Hepatocyte (in vitro differentiated cells): ENCODE results near the gene PHF2.

Experiments used
- EZH2phosphoT487 ChIP-seq: fragments of 200-600 bp; sonication (generic); IDR thresholded peaks from one replicate; pipeline ENCODE4 v1.6.1; 2018; ENCODE audit warnings: antibody characterized with exemption, mild to moderate bottlenecking, low read depth, moderate library complexity; ENCODE audit not compliant: unreplicated experiment, severe bottlenecking
- TF ChIP-seq, protein P1 (sequence below): fragments of 200-600 bp; sonication (generic); IDR thresholded peaks from 2 replicates; pipeline ENCODE4 v1.5.1; 2016; ENCODE audit warnings: antibody characterized with exemption, mild to moderate bottlenecking; ENCODE audit not compliant: poor library complexity

DNA sequence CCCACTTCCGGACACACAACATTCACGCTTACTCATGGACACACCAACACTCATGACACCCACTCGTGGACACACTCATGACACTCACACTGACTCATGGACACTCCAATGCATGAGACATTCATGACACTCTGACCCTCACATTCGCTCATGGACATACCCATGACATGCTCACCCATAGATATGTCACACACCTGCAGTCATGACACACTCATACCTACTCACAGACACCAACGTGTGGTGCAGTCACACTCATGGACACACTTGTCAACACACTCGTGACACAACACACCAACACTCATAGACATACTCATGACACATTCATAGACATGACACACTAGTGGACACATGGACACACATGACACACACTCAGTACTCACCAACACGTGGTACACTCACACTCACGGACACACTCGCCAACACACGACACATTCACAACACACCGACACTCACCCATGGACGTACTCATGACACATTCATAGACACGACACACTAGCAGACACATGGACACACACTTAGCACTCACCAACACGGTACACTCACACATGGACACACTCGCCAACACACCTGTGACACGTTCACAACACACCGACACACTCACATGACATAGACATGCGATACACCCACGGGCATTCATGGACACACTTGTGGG lies 73.4 kb downstream of the PHF2 start:
- TF ChIP-seq, protein P1, sequence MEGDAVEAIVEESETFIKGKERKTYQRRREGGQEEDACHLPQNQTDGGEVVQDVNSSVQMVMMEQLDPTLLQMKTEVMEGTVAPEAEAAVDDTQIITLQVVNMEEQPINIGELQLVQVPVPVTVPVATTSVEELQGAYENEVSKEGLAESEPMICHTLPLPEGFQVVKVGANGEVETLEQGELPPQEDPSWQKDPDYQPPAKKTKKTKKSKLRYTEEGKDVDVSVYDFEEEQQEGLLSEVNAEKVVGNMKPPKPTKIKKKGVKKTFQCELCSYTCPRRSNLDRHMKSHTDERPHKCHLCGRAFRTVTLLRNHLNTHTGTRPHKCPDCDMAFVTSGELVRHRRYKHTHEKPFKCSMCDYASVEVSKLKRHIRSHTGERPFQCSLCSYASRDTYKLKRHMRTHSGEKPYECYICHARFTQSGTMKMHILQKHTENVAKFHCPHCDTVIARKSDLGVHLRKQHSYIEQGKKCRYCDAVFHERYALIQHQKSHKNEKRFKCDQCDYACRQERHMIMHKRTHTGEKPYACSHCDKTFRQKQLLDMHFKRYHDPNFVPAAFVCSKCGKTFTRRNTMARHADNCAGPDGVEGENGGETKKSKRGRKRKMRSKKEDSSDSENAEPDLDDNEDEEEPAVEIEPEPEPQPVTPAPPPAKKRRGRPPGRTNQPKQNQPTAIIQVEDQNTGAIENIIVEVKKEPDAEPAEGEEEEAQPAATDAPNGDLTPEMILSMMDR: no peak
- no peak for TF ChIP-seq EZH2phosphoT487
